IMR-90 (cell line): Measurements from ENCODE around the gene TMEM247. TPM values are rescaled to one million over a fixed set of nuclear protein-coding genes. Genes with fewer than 3 reads are reported as not detected.

Experiments
- ATAC-seq: fragments of 200-7000 bp; cut with Tn5 transposase; 2 replicates; pipeline ENCODE4 v1.9.1; 2020; ENCODE audit warnings: low read depth, mild to moderate bottlenecking, moderate library complexity
- BruUV-seq: library from RNA; stranded (reverse); fragments of 400-500 nt; replicated peaks from 2 replicates; lab custom pipeline; 2021; lab: Mats Ljungman, UMichigan
- CTCF ChIA-PET: fragments of 300-600 bp; formaldehyde crosslinking; extraction: SDS; loops from one replicate; lab custom pipeline; 2021; ENCODE audit warnings: antibody characterized with exemption; lab: Yijun Ruan, JAX
- POLR2A ChIA-PET: fragments of 300-600 bp; sonication (Branson Sonifier 250); formaldehyde crosslinking; loops from one replicate; lab custom pipeline; 2022; ENCODE audit warnings: antibody characterized with exemption; ENCODE audit not compliant: unreplicated experiment; lab: Charles Lee
- DNase-seq: peaks from one replicate; pipeline ENCODE4 v3.0.0; 2013
- H2AFZ ChIP-seq: replicated peaks from 2 replicates; pipeline ENCODE3; 2013; ENCODE audit warnings: low read length, mild to moderate bottlenecking; ENCODE audit not compliant: poor library complexity
- H2AK5ac ChIP-seq: 2 replicates; pipeline ENCODE4 v1.6.1; 2013; ENCODE audit warnings: low read depth, low read length, inconsistent platforms
- H2AK9ac ChIP-seq: replicated peaks from 2 replicates; pipeline ENCODE3; 2013; ENCODE audit warnings: mild to moderate bottlenecking, low read depth, low read length, moderate library complexity; ENCODE audit not compliant: poor library complexity
- H2BK120ac ChIP-seq: 2 replicates; pipeline ENCODE4 v1.6.1; 2013; ENCODE audit warnings: low read depth, low read length, inconsistent platforms
- H2BK15ac ChIP-seq: 3 replicates; pipeline ENCODE4 v1.6.1; 2013; ENCODE audit warnings: low read depth, low read length, inconsistent platforms
- H2BK20ac ChIP-seq: 2 replicates; pipeline ENCODE4 v1.6.1; 2013; ENCODE audit warnings: low read depth, mild to moderate bottlenecking, inconsistent platforms, low read length, moderate library complexity
- H2BK5ac ChIP-seq: 2 replicates; pipeline ENCODE4 v1.6.1; 2013; ENCODE audit warnings: mild to moderate bottlenecking, low read depth, low read length, inconsistent platforms; ENCODE audit not compliant: poor library complexity, severe bottlenecking
- H3K14ac ChIP-seq: replicated peaks from 2 replicates; pipeline ENCODE4 v1.6.1; 2013; ENCODE audit warnings: low read depth, low read length, inconsistent platforms
- H3K18ac ChIP-seq: 2 replicates; pipeline ENCODE4 v1.6.1; 2013; ENCODE audit warnings: low read depth, low read length, control low read depth
- H3K23ac ChIP-seq: 2 replicates; pipeline ENCODE4 v1.6.1; 2013; ENCODE audit warnings: low read depth, low read length, inconsistent platforms
- H3K27ac ChIP-seq: 2 replicates; pipeline ENCODE4 v1.5.1; 2013; ENCODE audit warnings: mild to moderate bottlenecking, control low read depth, low read length; ENCODE audit not compliant: insufficient read depth
- H3K27me3 ChIP-seq: 2 replicates; pipeline ENCODE4 v1.6.1; 2013; ENCODE audit warnings: low read length; ENCODE audit not compliant: control insufficient read depth, insufficient read depth
- H3K36me3 ChIP-seq: 2 replicates; pipeline ENCODE4 v1.6.1; 2013; ENCODE audit warnings: low read length, mixed read lengths; ENCODE audit not compliant: control insufficient read depth, insufficient read depth
- H3K4ac ChIP-seq: 2 replicates; pipeline ENCODE4 v1.6.1; 2013; ENCODE audit warnings: low read depth, low read length, inconsistent platforms
- H3K4me1 ChIP-seq: 2 replicates; pipeline ENCODE4 v1.6.1; 2013; ENCODE audit warnings: low read length, mixed read lengths; ENCODE audit not compliant: control insufficient read depth, insufficient read depth
- H3K4me2 ChIP-seq: 2 replicates; pipeline ENCODE4 v1.6.1; 2013; ENCODE audit warnings: low read depth, mild to moderate bottlenecking, control low read depth, low read length, moderate library complexity
- H3K4me3 ChIP-seq: 2 replicates; pipeline ENCODE4 v1.5.1; 2013; ENCODE audit warnings: low read depth, mild to moderate bottlenecking, control low read depth, low read length, moderate library complexity; ENCODE audit not compliant: insufficient read depth
- H3K56ac ChIP-seq: 2 replicates; pipeline ENCODE4 v1.6.1; 2013; ENCODE audit warnings: low read length, inconsistent platforms; ENCODE audit not compliant: insufficient read depth; ENCODE audit errors: extremely low read depth
- H3K79me1 ChIP-seq, 2 experiments: 2 replicates each; pipeline ENCODE4 v1.6.1; 2013; ENCODE audit warnings: low read length in 2 of 2, inconsistent platforms in 1 of 2, low read depth in 1 of 2
- H3K9ac ChIP-seq: 2 replicates; pipeline ENCODE4 v1.6.1; 2013; ENCODE audit warnings: low read depth, low read length, control low read depth
- H3K9me1 ChIP-seq: 2 replicates; pipeline ENCODE4 v1.6.1; 2013; ENCODE audit warnings: low read length, inconsistent platforms; ENCODE audit not compliant: insufficient read depth
- H3K9me3 ChIP-seq: 2 replicates; pipeline ENCODE4 v1.6.1; 2013; ENCODE audit warnings: low read length; ENCODE audit not compliant: control insufficient read depth, insufficient read depth
- H4K20me1 ChIP-seq: 2 replicates; pipeline ENCODE4 v1.6.1; 2013; ENCODE audit warnings: low read length, inconsistent platforms; ENCODE audit not compliant: insufficient read depth
- H4K5ac ChIP-seq: 2 replicates; pipeline ENCODE4 v1.6.1; 2013; ENCODE audit warnings: mild to moderate bottlenecking, low read depth, low read length, control low read depth
- H4K8ac ChIP-seq, 2 experiments: 2 replicates each; pipeline ENCODE4 v1.6.1; 2013; ENCODE audit warnings: low read depth in 2 of 2, low read length in 2 of 2, control low read depth in 1 of 2, inconsistent platforms in 1 of 2
- H4K91ac ChIP-seq: 2 replicates; pipeline ENCODE4 v1.6.1; 2013; ENCODE audit warnings: low read depth, low read length, inconsistent platforms; ENCODE audit not compliant: insufficient read depth
- BHLHE40 ChIP-seq: fragments of 150-350 bp; IDR thresholded peaks from 2 replicates; pipeline ENCODE4 v1.6.1; 2016; ENCODE audit warnings: mild to moderate bottlenecking, low read depth, low read length
- CEBPB ChIP-seq: IDR thresholded peaks from 2 replicates; pipeline ENCODE4 v1.6.1; 2012; ENCODE audit warnings: low read depth, low read length, improper control_type of control experiment
- CTCF ChIP-seq: conservative IDR thresholded peaks from 2 replicates; pipeline ENCODE4 v1.5.1; 2012; ENCODE audit warnings: mild to moderate bottlenecking, low read depth, low read length, improper control_type of control experiment
- ELK1 ChIP-seq: fragments of 150-350 bp; IDR thresholded peaks from 2 replicates; pipeline ENCODE4 v1.6.1; 2016; ENCODE audit warnings: low read depth, mild to moderate bottlenecking, low read length, moderate library complexity, borderline replicate concordance
- FOS ChIP-seq: fragments of 150-350 bp; IDR thresholded peaks from 2 replicates; pipeline ENCODE4 v1.6.1; 2016; ENCODE audit warnings: low read depth, low read length
- MAFK ChIP-seq: IDR thresholded peaks from 2 replicates; pipeline ENCODE4 v1.6.1; 2012; ENCODE audit warnings: low read depth, low read length, improper control_type of control experiment
- MXI1 ChIP-seq: IDR thresholded peaks from 2 replicates; pipeline ENCODE4 v1.6.1; 2012; ENCODE audit warnings: low read depth, mild to moderate bottlenecking, low read length, moderate library complexity, borderline replicate concordance
- NFE2L2 ChIP-seq: fragments of 150-350 bp; IDR thresholded peaks from 2 replicates; pipeline ENCODE4 v1.6.1; 2016; ENCODE audit warnings: low read depth, mild to moderate bottlenecking, low read length
- POLR2A ChIP-seq: IDR thresholded peaks from 2 replicates; pipeline ENCODE4 v1.6.1; 2012; ENCODE audit warnings: mild to moderate bottlenecking, low read depth, low read length
- RAD21 ChIP-seq: IDR thresholded peaks from 2 replicates; pipeline ENCODE4 v1.6.1; 2012; ENCODE audit warnings: low read length, improper control_type of control experiment
- RFX5 ChIP-seq: IDR thresholded peaks from 2 replicates; pipeline ENCODE4 v1.8.0; 2012; ENCODE audit warnings: low read depth, mild to moderate bottlenecking, low read length, moderate library complexity
- SMC3 ChIP-seq: fragments of 150-350 bp; IDR thresholded peaks from 2 replicates; pipeline ENCODE4 v1.6.1; 2016; ENCODE audit warnings: low read depth, mild to moderate bottlenecking, antibody characterized with exemption, low read length, moderate library complexity
- USF2 ChIP-seq: fragments of 150-350 bp; IDR thresholded peaks from 2 replicates; pipeline ENCODE4 v1.6.1; 2017; ENCODE audit warnings: mild to moderate bottlenecking, antibody characterized with exemption, low read length, low read depth
- WGBS, 2 experiments: methylation state at CpG; one replicate each; pipeline versions ENCODE4 v1.1.5 to v1.1.7; 2013; ENCODE audit warnings: missing lambda C conversion rate in 2 of 2; ENCODE audit not compliant: insufficient read length in 1 of 2; ENCODE audit errors: extremely low coverage in 2 of 2; 5-methylcytosine and 5-hydroxymethylcytosine counted together
- dilution Hi-C: fragments of 300-500 bp; cut with HindIII; formaldehyde crosslinking; loops from one replicate; pipeline ENCODE4 v1.14.3; 2018; ENCODE audit warnings: low sequenced_read_pairs; ENCODE audit not compliant: unreplicated experiment
- in situ Hi-C: fragments of 300-500 bp; cut with MboI; formaldehyde crosslinking; loops from 3 replicates; pipeline ENCODE4 v1.14.3; 2019; ENCODE audit warnings: low sequenced_read_pairs, inconsistent platforms, mixed read lengths
- intact Hi-C: fragments of 100-400 bp; cut with micrococcal nuclease; formaldehyde crosslinking; loops from 2 replicates; pipeline ENCODE4 v1.10.0; 2022
- polyA plus RNA-seq, 3 experiments: library from polyadenylated mRNA; depleted of rRNA; stranded (reverse); fragments of >200 nt; gene quantifications; 2 replicates each; pipeline ENCODE4 v1.2.3, GENCODE V29; 2012; ENCODE audit warnings: low replicate concordance in 1 of 3
- total RNA-seq: library from RNA; depleted of rRNA; stranded (reverse); fragments of >200 nt; gene quantifications from 2 replicates; pipeline ENCODE4 v1.2.3, GENCODE V29; 2012

Gene TMEM247
- total and polyA plus RNA-seq, 2 of the 4 experiments (the other 2 are of a cell fraction) = not detected

GRCh38 chr2:46517485-46517884 lies 38.1 kb downstream of the TMEM247 start:
- Histone ChIP-seq H3K9me3 (peaks cover 4% of the 10 kb centered on the region), H2BK20ac (no peak overlapping the region), H3K4me1 (peaks cover 2% of the 10 kb centered on the region; the same call in 1 of the 2 replicates), H3K9ac (no peak overlapping the region), H2AFZ (no peak overlapping the region), H3K79me1 (no peaks in the 10 kb centered on the region), H2AK9ac (no peak overlapping the region), H4K5ac (no peak overlapping the region), H3K4me3 (no peak overlapping the region), H4K20me1 (no peaks in the 10 kb centered on the region), H3K9me1 (0 out of 2 replicates have a peak, but pooled peaks cover 5% of the 10 kb centered on the region), H3K36me3 (no peaks in the 10 kb centered on the region), H3K27me3 (no peaks in the 10 kb centered on the region), H4K8ac (no peak overlapping the region), H3K56ac (no peak overlapping the region), H2AK5ac (no peak overlapping the region), H3K27ac (no peak overlapping the region), H3K4me2 (no peak overlapping the region), H3K18ac (no peak overlapping the region), H4K91ac (no peak overlapping the region), H3K23ac (no peak overlapping the region), H2BK5ac (no peak overlapping the region), H3K14ac (no peak overlapping the region), H2BK15ac (no peak overlapping the region), H3K4ac (no peak overlapping the region), H2BK120ac (no peak overlapping the region)
- DNase-seq (no peak), ATAC-seq (no peak)
- dilution Hi-C loops = no loop called here
- intact Hi-C loops = no loop called here
- CTCF ChIA-PET = no interaction called here
- BruUV-seq = no TSS peak
- TF ChIP-seq CEBPB (no peak), USF2 (no peak), ELK1 (no peak), SMC3 (no peak), CTCF (no peak), MXI1 (no peak), NFE2L2 (no peak), POLR2A (no peak), BHLHE40 (no peak), RAD21 (no peak), MAFK (no peak), FOS (no peak), RFX5 (no peak)
- in situ Hi-C loops = no loop called here
- POLR2A ChIA-PET = no interaction called here
- no CpG with 5 or more reads among the region's 1 CpG for WGBS, 2 experiments
